ENCODE results near the gene SIN3B.

GRCh38 chr19:16873594-16873993 lies 44.4 kb downstream of the SIN3B start:
- TF ChIP-seq EZH2phosphoT487 (conservative IDR thresholded peaks at IDR 0.05; ENCODE audit: low read length): no peak
- TF ChIP-seq CTCF (IDR thresholded peaks at IDR 0.05; ENCODE audit: insufficient read depth, low read length, poor library complexity, severe bottlenecking): no peak

All from SU-DHL-6 (cell line).